NK-92 treated with Interleukin-12 subunit alpha and Interleukin-12 subunit beta, amount 100 ng/mL, for 24 hours (cell line): ENCODE results near the gene TFR2.

Experiments used
- DNase-seq: peaks from one replicate; lab custom pipeline; 2025; lab: John Stamatoyannopoulos, UW

TFR2 gene

GRCh38 chr7:100585511-100586265 lies 55.7 kb downstream of the TFR2 start, which contains the start of gene LRCH4:
Gene LRCH4 (minus strand): TSS chr7:100586129. CDS start chr7:100586100, 29 bp downstream.
- peak; percentile 53 for DNase-seq

DNA sequence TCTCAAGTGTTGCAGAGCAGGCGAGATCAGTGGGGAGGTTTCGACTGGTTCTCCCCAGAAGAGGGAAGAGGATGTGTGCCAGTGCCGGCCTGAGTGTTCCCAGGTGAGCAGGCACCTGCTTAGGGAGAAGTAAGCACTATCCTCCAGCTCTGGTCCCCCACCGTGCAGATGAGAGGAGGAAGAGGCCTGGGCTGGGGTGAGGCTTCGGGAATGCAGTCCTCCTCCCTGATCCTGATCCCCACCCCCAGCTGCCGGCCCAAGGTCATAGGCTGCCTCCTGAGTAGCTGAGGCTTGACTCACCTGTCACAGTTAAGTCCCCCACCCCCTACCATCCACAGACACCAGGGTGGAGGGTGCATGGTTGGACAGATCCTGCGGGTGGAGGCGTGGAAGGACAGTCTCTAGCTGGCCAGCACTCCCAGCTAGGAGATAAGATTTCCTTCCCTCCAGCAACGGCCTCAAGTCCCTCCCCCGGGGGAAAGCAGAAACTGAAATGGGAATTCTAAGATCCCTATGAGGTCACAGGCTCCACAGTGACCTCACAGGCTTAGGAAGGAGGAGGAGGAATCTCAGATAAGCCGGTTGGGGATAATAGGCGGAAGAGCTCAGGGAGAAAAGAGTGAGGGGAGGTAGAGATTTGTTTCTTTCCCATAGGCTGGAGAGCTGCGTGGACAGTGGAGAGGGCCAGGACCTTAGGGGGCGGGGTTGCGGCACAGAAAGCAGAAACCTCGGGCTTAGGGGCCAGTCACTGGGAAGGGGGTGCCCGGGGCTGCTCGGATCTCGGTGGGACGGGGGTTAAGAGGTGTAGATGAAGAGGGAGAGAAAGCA lies 56.5 kb downstream of the TFR2 start:
- DNase-seq: no peak

DNA sequence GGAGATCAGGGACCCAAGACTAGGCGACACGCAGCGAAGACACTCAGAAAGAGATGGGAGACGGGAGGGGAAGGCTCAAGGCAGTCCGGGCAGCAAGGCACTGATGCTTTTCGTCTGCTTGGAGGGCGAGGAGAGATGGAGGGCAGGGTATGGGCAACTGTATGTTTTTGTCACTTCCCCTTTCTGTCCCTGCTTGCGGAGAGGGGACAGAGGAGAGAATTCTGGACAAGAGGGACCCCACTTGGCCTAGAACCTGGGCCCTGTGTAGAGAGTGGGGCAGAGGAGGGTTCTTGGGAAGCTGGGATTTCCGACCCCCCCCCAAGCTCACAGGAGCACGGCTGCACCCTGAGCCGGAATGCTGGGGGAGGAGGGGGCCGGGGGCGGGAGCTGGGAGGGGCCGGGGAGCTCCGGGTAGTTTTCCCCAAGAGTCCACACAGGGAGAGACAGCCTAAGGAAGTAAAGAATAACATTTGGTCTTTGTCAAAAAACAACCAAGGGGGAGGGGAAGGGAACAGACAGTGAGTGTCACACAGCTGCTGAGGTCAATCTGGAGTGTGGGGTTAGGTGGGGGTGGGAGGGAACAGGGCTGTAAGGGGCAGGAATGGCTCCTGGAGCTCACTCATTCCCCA lies 57.2 kb downstream of the TFR2 start:
- DNase-seq: no peak

DNA sequence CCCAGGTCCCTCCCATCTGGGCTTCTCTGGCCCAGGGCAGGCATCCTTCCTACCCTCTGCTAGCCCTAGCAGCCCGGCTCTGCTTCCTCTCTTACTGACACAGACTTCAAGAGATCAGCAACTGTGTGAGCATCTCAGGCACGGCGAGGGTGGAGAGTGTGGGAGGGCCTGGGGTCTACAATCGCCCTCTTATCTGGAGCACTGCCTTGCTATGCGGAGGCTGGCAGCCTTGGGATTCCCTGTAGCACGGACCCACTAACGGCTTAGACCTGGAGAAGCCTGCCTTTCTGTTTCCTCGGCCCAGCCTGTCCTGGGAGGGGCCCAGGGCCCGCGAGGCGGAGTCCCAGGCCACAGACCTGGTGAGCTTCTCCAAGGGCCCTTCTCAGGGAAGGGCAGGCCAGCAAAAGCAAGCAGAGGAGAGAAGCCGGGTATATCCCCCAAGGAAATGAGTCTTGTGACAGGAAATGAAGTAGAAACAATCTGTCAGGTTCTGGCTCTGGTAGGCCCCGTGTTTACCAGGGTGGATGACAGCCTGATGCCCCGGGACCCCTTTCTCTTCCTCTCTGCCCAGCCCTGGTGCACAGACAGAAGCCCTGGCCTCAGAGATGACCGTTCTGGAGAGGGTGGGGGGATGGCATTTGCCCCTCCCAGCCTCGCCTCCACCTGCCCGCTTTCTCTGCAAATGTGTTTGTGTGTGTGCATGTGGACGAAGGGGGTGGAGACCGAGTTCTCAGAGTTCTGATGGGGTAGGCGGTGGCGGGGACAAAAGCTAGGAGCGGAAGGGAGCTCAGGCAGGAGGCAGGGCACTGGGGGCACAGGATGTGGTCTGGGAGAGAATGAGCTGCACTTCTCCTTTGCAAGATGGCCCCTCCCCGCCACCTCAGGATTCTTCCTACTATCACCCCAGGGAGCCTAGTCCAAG lies 58.0 kb downstream of the TFR2 start:
- peak; percentile 59 for DNase-seq

GRCh38 chr7:100582650-100583049 lies 58.7 kb downstream of the TFR2 start:
- DNase-seq: no peak

- no peak for DNase-seq
Measured at GRCh38 chr7:100582041-100582579, 59.2 kb downstream of the TFR2 start.

DNA sequence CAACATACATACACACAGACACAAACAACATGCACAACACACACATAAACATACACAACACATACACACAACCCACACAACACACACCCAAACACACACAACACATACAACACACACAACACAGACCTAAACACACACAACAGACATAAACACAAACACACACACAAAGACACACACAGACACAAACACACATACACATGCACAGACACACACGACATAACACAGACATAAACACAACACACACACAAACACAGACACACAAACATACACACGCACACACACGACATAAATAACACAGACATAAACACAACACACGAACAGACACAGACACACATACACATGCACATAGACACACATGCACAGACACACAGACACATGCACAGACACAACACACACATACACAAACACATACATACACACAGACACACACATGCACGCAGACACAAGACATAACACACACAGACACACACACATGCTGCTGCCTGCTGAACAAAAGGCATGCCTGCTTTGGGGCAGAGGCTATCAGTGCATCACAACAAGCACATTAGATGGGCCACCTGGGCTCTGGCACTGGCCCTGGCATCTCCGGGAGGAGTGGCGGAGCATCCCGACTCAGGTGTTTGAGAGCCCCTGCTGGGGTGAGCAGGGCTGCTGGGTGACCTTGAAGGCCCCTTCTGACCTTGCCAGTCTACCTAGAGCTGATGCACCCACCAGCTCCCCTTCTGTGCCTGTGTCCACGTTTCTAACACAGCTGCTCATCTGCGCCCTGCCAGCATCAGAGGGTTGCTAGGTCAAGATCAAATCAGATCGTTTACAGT lies 60.7 kb downstream of the TFR2 start:
- DNase-seq: no peak

- no peak for DNase-seq
Measured at GRCh38 chr7:100578246-100579183, 62.8 kb downstream of the TFR2 start.

- no peak for DNase-seq
Measured at GRCh38 chr7:100577507-100577906, 63.8 kb downstream of the TFR2 start.

- no peak for DNase-seq
Measured at GRCh38 chr7:100577103-100577502, 64.2 kb downstream of the TFR2 start.

- no peak for DNase-seq
Measured at GRCh38 chr7:100576384-100576993, 64.9 kb downstream of the TFR2 start.

DNA sequence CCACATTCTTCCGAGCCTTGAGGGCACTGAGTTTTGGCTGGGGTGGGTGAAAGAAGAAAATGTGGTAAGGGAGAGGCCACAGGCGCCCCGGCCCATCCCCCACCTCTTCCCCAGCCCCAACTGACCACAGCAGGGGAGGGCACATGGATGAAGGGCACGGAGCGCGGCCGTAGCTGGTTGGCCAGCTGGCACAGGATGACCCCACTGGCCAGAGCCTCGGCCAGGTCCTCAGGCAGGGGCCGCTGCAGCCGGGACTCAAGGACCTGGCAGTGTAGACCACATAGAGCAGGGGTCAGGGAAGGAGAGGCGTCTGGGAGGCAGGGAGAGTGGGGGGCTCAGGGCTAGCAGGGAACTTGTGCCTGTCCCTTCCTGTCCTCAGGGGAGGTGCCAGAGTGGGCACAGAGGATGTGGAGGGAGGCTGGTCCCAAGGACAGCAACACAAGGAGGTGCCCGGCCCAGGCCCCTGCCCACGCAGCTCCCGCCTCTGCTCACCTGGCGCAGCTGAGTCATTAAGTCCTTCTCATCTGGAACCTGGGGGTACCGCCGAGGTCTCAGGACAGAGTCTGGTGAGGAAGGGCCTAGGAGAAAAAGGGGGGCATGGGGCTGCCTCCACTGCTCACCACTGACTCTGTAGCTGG lies 65.5 kb downstream of the TFR2 start:
- no peak for DNase-seq

DNA sequence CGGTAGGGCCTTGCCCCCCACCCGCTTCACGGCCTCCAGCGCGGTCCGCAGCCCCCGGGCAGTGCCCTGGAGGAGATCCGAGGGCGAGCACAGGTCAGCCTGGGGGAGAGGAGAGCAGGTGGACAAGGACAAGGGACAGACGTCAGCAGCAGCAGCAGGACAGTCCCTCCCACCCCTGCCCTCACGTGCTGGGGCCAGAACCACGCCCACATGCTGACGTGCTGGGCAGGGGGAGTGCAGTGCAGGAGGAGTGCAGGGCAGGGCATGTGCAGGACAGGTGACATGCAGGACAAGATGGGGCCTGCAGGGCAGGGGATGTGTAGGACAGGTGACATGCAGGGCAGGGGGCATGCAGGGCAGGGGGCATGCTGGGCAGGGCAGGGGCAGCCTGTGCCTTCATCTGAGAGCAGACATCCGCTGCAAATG lies 66.1 kb downstream of the TFR2 start:
- no peak for DNase-seq

- no peak for DNase-seq
Measured at GRCh38 chr7:100574362-100575205, 66.8 kb downstream of the TFR2 start.

DNA sequence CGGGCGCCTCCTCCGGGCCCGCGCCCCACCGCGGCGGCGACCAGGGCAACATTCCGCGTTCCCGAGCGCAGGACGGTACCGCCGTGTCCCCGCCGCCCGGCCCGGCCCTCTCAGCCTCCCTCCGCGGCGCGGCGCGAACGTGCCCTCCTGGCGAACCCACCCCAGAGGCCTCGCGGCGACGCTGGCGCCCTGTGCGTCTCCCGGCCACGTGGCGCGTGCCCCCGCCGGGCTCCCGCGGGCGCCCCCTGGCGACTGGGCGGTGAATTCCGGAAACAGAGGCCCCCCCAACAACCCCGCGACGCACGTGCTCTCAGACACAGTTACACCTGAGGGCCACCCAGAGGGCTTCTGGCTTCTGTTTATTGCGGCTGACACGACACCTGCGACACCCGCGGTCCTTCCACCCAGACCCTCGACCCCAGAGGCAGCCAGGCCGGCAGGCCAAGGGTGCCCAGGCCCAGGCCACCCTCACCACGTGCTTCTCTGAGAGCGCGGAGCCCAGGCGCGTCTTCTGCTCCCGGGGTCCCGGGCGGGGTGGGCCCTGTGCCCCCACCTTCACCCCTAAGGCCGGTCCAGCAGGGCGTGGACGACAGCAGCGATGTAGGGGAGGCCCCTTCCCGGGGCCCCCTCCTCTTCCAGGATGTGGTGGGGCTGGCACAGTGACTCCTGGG lies 67.5 kb downstream of the TFR2 start, which contains the start of gene SAP25:
Gene SAP25, minus strand, starts transcription at position 210 of the 671 bp plus-strand sequence. Its CDS starts 158 bp downstream, at position 52.
- no peak for DNase-seq

- DNase-seq: no peak
Measured at GRCh38 chr7:100572949-100573675, 68.2 kb downstream of the TFR2 start.
